ENCODE results near the gene ACACB. TPM values are rescaled to one million over a fixed set of nuclear protein-coding genes. Genes with fewer than 3 reads are reported as not detected.

The ACACB gene
- total RNA-seq, 2 donors from 2014 or later: 6.8 to 12.7 TPM

DNA sequence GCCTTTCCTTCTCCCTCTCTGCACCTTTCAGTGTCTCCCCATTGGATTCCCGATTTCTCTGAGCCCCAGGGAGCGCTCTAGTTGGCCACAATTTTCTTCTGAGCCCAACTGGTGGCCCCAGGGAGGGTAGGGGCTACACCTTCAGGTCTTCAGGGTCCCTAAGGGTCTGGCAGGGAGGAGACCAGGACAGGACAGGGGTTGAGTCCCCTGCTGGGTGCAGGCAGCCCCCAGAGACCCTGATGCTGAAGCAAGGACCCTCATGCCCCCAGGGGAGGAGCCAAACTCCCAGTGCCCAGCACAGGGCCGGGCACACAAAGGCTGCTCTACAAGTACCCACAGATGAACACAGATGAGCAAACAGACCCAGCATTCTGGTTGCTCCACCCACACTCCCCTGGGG lies 180.0 kb downstream of the ACACB start:
- Histone ChIP-seq H3K27me3 (ENCODE audit: control insufficient read depth, insufficient read depth, low read length, poor library complexity, severe bottlenecking) (no peaks in the 10 kb centered on the region), H3K27ac (ENCODE audit: low read depth, low read length) (no peak overlapping the region), H3K4me1 (ENCODE audit: control insufficient read depth, insufficient read depth, low read length) (no peaks in the 10 kb centered on the region), H3K9ac (ENCODE audit: extremely low read depth, low read length, poor library complexity, severe bottlenecking) (no peak overlapping the region), H3K9me3 (ENCODE audit: control insufficient read depth, low read length) (no peaks in the 10 kb centered on the region), H3K4me3 (ENCODE audit: low read length) (no peak overlapping the region), H3K36me3 (ENCODE audit: control insufficient read depth, insufficient read depth, low read length) (no peaks in the 10 kb centered on the region)
- no peak for DNase-seq
- H3K9me3 Mint-ChIP-seq: no peaks in the 10 kb centered on the region
- H3K4me1 Mint-ChIP-seq: no peaks in the 10 kb centered on the region
- no peak overlapping the region for H3K27ac Mint-ChIP-seq
- no peak overlapping the region for H3K4me3 Mint-ChIP-seq
- WGBS, 2 experiments (ENCODE audit: insufficient coverage in 1 of 2, insufficient read length in 1 of 2): 76 to 86% methylated on average over 1 to 3 of the region's 3 CpGs
- no peaks in the 10 kb centered on the region for H3K36me3 Mint-ChIP-seq (ENCODE audit: low read depth)
- H3K27me3 Mint-ChIP-seq (ENCODE audit: insufficient read depth): peaks cover 2% of the 10 kb centered on the region
- TF ChIP-seq, protein P1, sequence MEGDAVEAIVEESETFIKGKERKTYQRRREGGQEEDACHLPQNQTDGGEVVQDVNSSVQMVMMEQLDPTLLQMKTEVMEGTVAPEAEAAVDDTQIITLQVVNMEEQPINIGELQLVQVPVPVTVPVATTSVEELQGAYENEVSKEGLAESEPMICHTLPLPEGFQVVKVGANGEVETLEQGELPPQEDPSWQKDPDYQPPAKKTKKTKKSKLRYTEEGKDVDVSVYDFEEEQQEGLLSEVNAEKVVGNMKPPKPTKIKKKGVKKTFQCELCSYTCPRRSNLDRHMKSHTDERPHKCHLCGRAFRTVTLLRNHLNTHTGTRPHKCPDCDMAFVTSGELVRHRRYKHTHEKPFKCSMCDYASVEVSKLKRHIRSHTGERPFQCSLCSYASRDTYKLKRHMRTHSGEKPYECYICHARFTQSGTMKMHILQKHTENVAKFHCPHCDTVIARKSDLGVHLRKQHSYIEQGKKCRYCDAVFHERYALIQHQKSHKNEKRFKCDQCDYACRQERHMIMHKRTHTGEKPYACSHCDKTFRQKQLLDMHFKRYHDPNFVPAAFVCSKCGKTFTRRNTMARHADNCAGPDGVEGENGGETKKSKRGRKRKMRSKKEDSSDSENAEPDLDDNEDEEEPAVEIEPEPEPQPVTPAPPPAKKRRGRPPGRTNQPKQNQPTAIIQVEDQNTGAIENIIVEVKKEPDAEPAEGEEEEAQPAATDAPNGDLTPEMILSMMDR (conservative IDR thresholded peaks at IDR 0.05): no peak

DNA sequence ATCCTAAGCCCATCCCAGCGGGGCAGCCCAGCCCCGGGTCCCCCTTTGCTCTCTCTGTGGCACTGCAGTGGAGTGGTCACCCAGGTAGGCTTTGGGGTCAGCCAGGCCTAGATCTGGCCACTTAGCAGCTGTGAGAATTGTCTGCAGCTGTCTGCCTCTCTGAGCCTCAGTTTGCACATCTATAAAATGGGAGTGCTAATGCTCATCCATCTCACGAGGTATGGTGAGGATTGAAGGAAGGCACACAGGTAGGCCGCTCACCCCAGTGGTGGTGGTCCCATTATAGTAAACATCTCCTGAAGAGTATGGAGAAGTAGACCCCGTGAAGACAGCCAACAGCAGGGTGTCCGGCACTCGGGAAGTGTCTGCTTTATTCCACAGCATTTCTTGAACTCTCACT lies 183.5 kb downstream of the ACACB start:
- Histone ChIP-seq H3K36me3 (ENCODE audit: control insufficient read depth, insufficient read depth, low read length) (no peaks in the 10 kb centered on the region), H3K9me3 (ENCODE audit: control insufficient read depth, low read length) (no peaks in the 10 kb centered on the region), H3K27me3 (ENCODE audit: control insufficient read depth, insufficient read depth, low read length, poor library complexity, severe bottlenecking) (no peaks in the 10 kb centered on the region), H3K27ac (ENCODE audit: low read depth, low read length) (no peak overlapping the region), H3K4me1 (ENCODE audit: control insufficient read depth, insufficient read depth, low read length) (peaks cover 7% of the 10 kb centered on the region), H3K9ac (ENCODE audit: extremely low read depth, low read length, poor library complexity, severe bottlenecking) (no peak overlapping the region), H3K4me3 (ENCODE audit: low read length) (no peak overlapping the region)
- Mint-ChIP-seq H3K27ac (no peak overlapping the region), H3K4me3 (no peak overlapping the region), H3K9me3 (no peaks in the 10 kb centered on the region), H3K36me3 (ENCODE audit: low read depth) (no peaks in the 10 kb centered on the region), H3K4me1 (peaks cover 10% of the 10 kb centered on the region), H3K27me3 (ENCODE audit: insufficient read depth) (peaks cover 4% of the 10 kb centered on the region)
- TF ChIP-seq, protein P1 (conservative IDR thresholded peaks at IDR 0.05): no peak
- no peak for DNase-seq
- WGBS, 2 experiments (ENCODE audit: insufficient coverage in 1 of 2, insufficient read length in 1 of 2): 88 to 89% methylated on average over 5 to 7 of the region's 7 CpGs

DNA sequence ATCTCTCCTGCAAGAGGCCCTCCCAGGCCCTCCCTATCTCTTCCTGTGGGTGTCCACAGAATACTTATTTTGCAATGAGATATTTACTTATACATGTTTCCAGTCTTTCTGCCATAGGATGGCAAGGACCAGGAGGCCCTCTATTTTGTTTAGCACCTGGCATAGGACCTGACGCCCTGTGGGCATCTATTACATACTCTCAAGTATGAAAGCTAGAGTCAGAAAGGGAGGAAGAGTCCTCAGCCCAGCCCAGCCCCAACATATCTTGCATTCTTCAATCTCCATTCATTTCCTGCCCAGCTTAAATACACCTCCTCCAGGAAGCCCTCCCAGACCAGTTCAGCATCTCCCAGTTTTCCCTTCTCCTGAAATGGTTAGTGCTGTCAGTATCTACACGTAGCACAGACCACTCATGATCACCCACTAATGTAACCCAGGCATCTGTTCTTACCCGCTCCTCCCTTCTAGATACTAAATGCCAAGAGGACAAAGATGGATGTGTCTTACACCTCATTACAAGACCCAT lies 185.3 kb downstream of the ACACB start:
- H3K4me3 Mint-ChIP-seq: no peak overlapping the region
- DNase-seq: no peak

More for the DNA sequence above, 185.3 kb downstream of the ACACB start:
- H3K4me3 ChIP-seq (ENCODE audit: low read length): no peak overlapping the region
- peaks cover 3% of the 10 kb centered on the region for H3K27me3 Mint-ChIP-seq (ENCODE audit: insufficient read depth)
- no peak overlapping the region for H3K27ac ChIP-seq (ENCODE audit: low read depth, low read length)
- no peak overlapping the region for H3K9ac ChIP-seq (ENCODE audit: extremely low read depth, low read length, poor library complexity, severe bottlenecking)
- no peaks in the 10 kb centered on the region for H3K9me3 Mint-ChIP-seq
- TF ChIP-seq, protein P1 (conservative IDR thresholded peaks at IDR 0.05): no peak
- peaks cover 17% of the 10 kb centered on the region for H3K4me1 Mint-ChIP-seq
- no peaks in the 10 kb centered on the region for H3K36me3 Mint-ChIP-seq (ENCODE audit: low read depth)
- no peak overlapping the region for H3K27ac Mint-ChIP-seq
- no peaks in the 10 kb centered on the region for H3K27me3 ChIP-seq (ENCODE audit: control insufficient read depth, insufficient read depth, low read length, poor library complexity, severe bottlenecking)
- peaks cover 18% of the 10 kb centered on the region for H3K4me1 ChIP-seq (ENCODE audit: control insufficient read depth, insufficient read depth, low read length)
- no peaks in the 10 kb centered on the region for H3K9me3 ChIP-seq (ENCODE audit: control insufficient read depth, low read length)
- no peaks in the 10 kb centered on the region for H3K36me3 ChIP-seq (ENCODE audit: control insufficient read depth, insufficient read depth, low read length)
- 94% methylated on average over 2 to 3 of the region's 3 CpGs for WGBS, 2 experiments (ENCODE audit: insufficient coverage in 1 of 2, insufficient read length in 1 of 2)
